ENCODE measurements around the gene BLOC1S2.

DNA sequence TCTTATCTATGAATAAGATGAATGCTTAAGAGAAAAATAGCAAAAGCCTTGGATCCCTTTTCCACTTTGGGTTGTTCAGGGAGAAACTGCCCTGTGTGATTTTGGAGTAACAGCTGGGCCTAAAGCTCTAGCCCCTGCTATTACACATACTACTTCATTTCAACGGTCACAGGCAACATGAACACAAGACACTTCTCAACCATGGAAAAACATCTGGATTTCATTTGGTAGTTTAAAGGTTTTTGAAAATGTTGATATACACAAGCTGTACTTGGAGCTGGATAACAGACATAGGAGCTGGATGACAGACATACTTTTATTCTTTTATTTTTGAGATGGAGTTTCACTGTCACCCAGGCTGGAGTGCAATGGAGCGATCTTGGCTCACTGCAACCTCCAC lies 54.4 kb downstream of the BLOC1S2 start:
- TF ChIP-seq, protein P1, sequence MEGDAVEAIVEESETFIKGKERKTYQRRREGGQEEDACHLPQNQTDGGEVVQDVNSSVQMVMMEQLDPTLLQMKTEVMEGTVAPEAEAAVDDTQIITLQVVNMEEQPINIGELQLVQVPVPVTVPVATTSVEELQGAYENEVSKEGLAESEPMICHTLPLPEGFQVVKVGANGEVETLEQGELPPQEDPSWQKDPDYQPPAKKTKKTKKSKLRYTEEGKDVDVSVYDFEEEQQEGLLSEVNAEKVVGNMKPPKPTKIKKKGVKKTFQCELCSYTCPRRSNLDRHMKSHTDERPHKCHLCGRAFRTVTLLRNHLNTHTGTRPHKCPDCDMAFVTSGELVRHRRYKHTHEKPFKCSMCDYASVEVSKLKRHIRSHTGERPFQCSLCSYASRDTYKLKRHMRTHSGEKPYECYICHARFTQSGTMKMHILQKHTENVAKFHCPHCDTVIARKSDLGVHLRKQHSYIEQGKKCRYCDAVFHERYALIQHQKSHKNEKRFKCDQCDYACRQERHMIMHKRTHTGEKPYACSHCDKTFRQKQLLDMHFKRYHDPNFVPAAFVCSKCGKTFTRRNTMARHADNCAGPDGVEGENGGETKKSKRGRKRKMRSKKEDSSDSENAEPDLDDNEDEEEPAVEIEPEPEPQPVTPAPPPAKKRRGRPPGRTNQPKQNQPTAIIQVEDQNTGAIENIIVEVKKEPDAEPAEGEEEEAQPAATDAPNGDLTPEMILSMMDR (IDR thresholded peaks at IDR 0.05; ENCODE audit: low read depth, low read length): no peak
- no peak for TF ChIP-seq POLR2A (IDR thresholded peaks at IDR 0.05; ENCODE audit: extremely low read depth, insufficient read length)
- TF ChIP-seq, protein P2, sequence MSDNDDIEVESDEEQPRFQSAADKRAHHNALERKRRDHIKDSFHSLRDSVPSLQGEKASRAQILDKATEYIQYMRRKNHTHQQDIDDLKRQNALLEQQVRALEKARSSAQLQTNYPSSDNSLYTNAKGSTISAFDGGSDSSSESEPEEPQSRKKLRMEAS (IDR thresholded peaks at IDR 0.05; ENCODE audit: low read depth, low read length): no peak

Measured in NB4 (cell line).